Muscle of leg (tissue), 11 donors: ENCODE results near the gene UBE2QL1. TPM values are rescaled to one million over a fixed set of nuclear protein-coding genes. Genes with fewer than 3 reads are reported as not detected.

Source experiments
- DNase-seq: peaks from one replicate; pipeline ENCODE4 v3.0.0; 2013
- H3K27ac ChIP-seq: one replicate; pipeline ENCODE4 v1.5.1; 2013; ENCODE audit warnings: mild to moderate bottlenecking, low read length, control low read depth
- H3K27me3 ChIP-seq: one replicate; pipeline ENCODE4 v1.6.1; 2013; ENCODE audit warnings: low read length; ENCODE audit not compliant: control insufficient read depth, insufficient read depth
- H3K36me3 ChIP-seq: one replicate; pipeline ENCODE4 v1.6.1; 2013; ENCODE audit warnings: low read length; ENCODE audit not compliant: control insufficient read depth, insufficient read depth
- H3K4me1 ChIP-seq: one replicate; pipeline ENCODE4 v1.6.1; 2013; ENCODE audit warnings: low read length; ENCODE audit not compliant: control insufficient read depth, insufficient read depth
- H3K4me3 ChIP-seq: one replicate; pipeline ENCODE4 v1.5.1; 2013; ENCODE audit warnings: low read length, control low read depth
- H3K9me3 ChIP-seq: replicated peaks from 2 replicates; pipeline ENCODE4 v1.6.1; 2013; ENCODE audit warnings: low read depth, low read length; ENCODE audit not compliant: control insufficient read depth
- WGBS: methylation state at CpG from one replicate; pipeline ENCODE4 v1.1.5; 2013; ENCODE audit warnings: missing lambda C conversion rate; ENCODE audit not compliant: insufficient coverage; 5-methylcytosine and 5-hydroxymethylcytosine counted together
- polyA plus RNA-seq, 8 donors: library from polyadenylated mRNA; unstranded; fragments of 120-200 nt; gene quantifications; one replicate each; pipeline versions ENCODE4 v1.2.1 to v1.2.3, GENCODE V29; 2013; ENCODE audit warnings: inconsistent platforms in 1 of 8, low replicate concordance in 1 of 8; ENCODE audit not compliant: insufficient read length in 8 of 8, insufficient read depth in 1 of 8
- total RNA-seq: library from RNA; stranded (reverse); fragments of 120-200 nt; gene quantifications from one replicate; pipeline ENCODE4 v1.2.4, GENCODE V29; 2013

The UBE2QL1 gene
- total and polyA plus RNA-seq, 9 donors: 0.58 to 3.3 (median 1.8) TPM

DNA sequence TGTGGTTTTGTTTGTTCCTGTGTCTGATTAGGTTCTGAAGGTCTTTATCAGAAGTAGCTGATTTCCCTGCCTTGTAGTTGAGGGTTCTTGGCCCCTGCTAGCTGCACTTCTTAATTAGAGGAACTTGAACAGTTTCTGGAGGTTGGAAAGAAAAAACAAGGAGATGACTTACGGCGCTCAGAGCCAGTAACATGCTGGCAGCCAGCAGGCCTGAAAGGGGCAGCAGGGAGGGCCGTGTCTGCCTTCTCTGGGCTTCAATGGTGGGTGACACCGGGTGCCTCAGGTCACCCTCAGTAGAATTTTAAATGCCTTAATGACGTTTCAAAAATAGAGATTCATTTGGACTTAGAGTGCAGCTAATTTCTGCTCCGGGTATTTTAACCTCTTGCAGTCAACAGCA lies 15.8 kb downstream of the UBE2QL1 start:
- no peak overlapping the region for H3K27ac ChIP-seq
- no peak overlapping the region for H3K4me3 ChIP-seq
- H3K9me3 ChIP-seq: no peaks in the 10 kb centered on the region
- H3K36me3 ChIP-seq: no peaks in the 10 kb centered on the region
- peaks cover 10% of the 10 kb centered on the region for H3K27me3 ChIP-seq
- whole genome bisulfite sequencing: 81% methylated on average over 6 of the region's 6 CpGs
- no peak for DNase-seq
- no peaks in the 10 kb centered on the region for H3K4me1 ChIP-seq

DNA sequence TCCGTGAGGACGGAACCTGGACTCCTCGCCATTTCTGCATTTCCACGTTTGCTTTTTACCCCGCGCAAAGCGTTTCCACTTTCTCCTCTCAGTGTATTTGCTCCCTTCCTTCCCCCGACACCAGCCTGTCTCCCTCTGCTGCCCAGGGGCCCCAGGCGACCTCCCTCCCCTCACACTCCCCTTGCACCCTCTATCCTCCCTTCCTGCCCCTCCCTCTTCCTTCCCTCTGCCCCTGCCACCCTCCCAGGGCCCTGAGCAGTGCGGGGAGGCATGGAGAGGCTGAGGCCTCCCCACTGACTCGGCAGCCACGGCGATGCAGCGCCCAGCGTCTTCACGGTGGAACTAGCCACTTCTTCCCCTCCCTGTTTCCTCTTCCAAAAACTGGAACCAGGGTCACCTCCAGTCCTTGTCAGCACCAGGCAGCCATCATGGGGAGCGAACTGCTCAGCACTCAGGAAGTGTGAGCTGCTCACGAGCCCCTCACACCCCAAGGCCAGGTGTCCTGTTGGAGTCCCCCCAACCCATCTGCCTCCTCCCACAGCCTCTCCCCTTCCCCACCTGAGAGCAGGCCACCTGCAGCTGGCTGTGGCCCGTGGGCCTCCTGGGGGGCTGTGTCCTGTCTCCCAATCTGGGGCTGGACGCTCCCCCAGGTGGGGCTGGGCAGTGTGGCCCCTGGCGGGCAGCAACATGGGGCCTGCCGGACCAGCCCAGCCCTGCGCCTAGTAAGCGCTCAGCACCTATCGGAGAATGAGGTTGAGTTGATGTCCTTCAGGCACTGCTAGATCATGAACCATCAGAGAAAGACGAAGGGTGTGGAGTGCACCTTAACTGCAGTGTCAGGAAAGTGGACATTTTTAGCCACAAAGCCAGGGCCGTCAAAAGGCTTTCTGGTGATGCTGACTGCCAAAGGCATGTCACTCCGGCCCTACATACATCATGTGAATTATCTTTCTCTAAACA lies 17.5 kb downstream of the UBE2QL1 start:
- 71% methylated on average over 26 of the region's 28 CpGs for WGBS
- Histone ChIP-seq H3K9me3 (peaks cover under 1% of the 10 kb centered on the region), H3K4me3 (no peak overlapping the region), H3K27me3 (peaks cover 10% of the 10 kb centered on the region), H3K27ac (no peak overlapping the region), H3K36me3 (no peaks in the 10 kb centered on the region), H3K4me1 (no peaks in the 10 kb centered on the region)
- no peak for DNase-seq

DNA sequence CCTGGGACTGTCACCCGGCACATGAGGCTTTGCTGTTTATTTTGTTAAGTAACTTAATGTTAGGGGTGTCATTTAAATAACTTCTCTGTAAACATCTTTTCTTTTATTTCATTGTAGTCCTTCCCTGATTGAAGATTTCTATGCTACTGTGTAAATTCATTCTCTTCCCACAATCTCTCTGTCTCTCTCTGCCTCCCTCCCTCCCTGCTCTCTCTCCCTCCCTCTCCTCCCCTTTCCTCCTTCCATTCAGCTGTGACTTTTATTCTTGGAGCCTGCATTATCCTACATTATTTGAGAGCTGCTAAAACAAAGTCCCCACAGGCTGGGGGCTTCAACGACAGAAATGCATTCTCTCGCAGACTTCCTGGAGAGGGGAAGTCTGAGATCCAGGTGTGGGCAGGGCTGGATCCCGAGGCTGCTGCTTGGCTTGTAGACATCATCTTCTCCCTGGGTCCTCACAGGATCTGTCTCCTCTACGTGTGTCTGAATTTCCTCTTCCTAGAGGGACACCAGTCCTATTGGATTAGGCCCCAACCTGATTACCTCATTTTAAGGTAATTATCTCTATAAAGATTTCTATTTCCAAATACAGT lies 18.4 kb downstream of the UBE2QL1 start:
- Histone ChIP-seq H3K36me3 (no peaks in the 10 kb centered on the region), H3K27me3 (peaks cover 12% of the 10 kb centered on the region), H3K9me3 (peaks cover 4% of the 10 kb centered on the region), H3K4me3 (no peak overlapping the region), H3K27ac (no peak overlapping the region), H3K4me1 (no peaks in the 10 kb centered on the region)
- 40% methylated on average over 1 of the region's 5 CpGs for WGBS
- DNase-seq: no peak

DNA sequence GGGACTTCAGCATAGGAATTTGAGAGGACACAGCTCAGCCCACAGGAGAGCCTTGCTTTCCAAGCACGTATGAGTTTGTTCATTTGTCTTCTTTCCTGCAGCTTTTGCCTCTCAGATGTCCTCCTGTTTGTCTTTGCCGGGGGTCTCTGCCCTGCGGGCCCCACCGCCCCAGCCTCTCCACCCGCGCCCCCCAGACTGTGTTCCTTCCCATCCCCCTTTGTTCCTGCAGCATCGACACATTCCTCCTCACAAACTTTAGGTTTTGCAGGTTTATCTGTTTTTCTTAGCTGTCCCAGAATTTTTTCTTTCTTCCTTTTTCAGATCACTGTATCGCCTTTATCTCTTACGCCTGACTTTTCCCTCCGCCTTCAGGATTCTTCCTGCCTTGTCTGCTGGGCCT lies 18.9 kb downstream of the UBE2QL1 start:
- Histone ChIP-seq H3K9me3 (peaks cover 4% of the 10 kb centered on the region), H3K4me1 (no peaks in the 10 kb centered on the region), H3K27ac (no peak overlapping the region), H3K4me3 (no peak overlapping the region), H3K27me3 (peaks cover 12% of the 10 kb centered on the region), H3K36me3 (no peaks in the 10 kb centered on the region)
- no peak for DNase-seq
- WGBS: 58% methylated on average over 10 of the region's 10 CpGs

DNA sequence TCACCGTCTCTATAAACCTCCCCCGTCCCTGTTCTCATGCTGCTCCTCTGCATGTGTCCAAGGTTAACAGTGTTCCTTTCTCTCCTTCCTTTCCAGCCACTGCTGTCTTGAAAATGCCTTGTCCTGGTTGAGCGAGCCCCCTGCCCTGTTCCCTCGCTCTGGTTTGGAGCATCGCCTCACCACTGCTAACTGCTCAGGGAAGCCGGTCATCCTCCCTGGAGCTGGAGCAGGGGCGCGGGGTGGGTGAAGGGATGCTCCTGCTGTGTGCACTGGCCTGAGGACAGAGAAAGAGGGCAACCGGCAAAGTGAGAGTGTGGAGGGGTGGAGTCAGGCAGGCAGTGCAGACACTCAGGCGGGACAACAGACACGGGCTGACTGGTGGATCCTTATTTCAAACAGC lies 19.4 kb downstream of the UBE2QL1 start:
- DNase-seq: no peak
- Histone ChIP-seq H3K27ac (no peak overlapping the region), H3K36me3 (no peaks in the 10 kb centered on the region), H3K4me3 (no peak overlapping the region), H3K9me3 (peaks cover 4% of the 10 kb centered on the region), H3K4me1 (no peaks in the 10 kb centered on the region), H3K27me3 (peaks cover 12% of the 10 kb centered on the region)
- 16% methylated on average over 9 of the region's 11 CpGs for WGBS

DNA sequence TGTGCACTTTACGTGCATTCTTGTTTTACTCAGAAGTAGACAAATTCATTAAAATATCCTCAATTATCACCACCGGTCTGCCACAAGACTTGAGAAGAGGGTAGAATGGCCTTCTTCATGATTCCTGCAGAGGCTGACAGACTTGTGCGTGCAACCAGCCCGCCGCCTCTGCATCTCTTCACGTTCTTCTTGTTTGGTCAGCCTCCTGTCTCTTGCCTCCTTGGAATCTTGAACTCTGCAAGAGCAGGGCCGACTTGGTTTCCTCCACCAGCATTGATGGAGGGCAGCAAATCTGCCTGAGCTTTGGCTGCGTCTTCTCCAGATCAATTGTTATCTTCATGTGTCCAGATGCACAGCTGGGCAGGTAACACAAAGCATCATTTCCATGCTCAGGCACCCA lies 20.2 kb downstream of the UBE2QL1 start:
- Histone ChIP-seq H3K4me1 (no peaks in the 10 kb centered on the region), H3K4me3 (no peak overlapping the region), H3K27ac (no peak overlapping the region), H3K9me3 (peaks cover 4% of the 10 kb centered on the region), H3K27me3 (peaks cover 12% of the 10 kb centered on the region), H3K36me3 (no peaks in the 10 kb centered on the region)
- no peak for DNase-seq
- 83% methylated on average over 6 of the region's 8 CpGs for WGBS

DNA sequence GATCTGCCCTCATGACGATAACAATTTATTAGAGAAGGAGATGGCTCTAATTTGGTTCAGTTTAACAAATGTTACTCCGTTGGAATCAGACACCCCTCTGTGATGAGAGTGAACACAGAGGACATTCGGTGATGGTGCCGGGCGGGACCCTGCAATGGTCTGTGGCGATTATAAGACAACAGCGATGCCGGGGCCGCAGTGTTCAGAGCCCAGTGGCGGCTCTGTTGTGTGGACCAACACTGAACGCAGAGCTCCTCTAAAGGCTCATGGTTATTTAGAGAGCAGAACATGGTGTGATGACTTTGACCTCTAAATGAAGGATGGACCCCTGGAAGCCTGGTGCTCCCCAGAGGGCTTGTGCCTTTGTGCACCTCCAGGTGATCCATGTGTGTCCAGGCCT lies 21.2 kb downstream of the UBE2QL1 start:
- 85% methylated on average over 10 of the region's 11 CpGs for WGBS
- Histone ChIP-seq H3K4me1 (no peaks in the 10 kb centered on the region), H3K36me3 (no peaks in the 10 kb centered on the region), H3K27ac (no peak overlapping the region), H3K4me3 (no peak overlapping the region), H3K9me3 (peaks cover 4% of the 10 kb centered on the region), H3K27me3 (peaks cover 14% of the 10 kb centered on the region)
- DNase-seq: no peak

DNA sequence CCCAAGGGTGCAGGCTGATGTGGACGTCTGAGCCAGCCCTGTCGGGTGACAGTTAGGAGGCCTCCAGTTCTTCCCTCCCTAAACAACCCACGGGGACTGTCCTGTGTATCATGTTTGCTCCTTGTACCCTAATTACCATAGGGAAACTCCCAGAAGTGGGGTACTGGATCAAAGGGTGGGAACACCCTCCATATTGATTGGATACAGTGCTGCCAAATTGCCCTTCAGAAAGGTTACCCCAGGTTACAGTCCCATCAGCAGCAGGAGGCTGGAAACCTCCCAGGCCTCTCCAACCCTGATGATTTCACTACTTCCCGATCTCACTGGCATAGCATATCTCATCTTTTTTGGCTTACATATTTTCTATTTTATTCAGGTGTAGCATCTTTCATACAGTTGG lies 22.0 kb downstream of the UBE2QL1 start:
- no CpG with 5 or more reads among the region's 4 CpGs for WGBS
- H3K9me3 ChIP-seq: peaks cover 4% of the 10 kb centered on the region
- H3K36me3 ChIP-seq: no peaks in the 10 kb centered on the region
- no peak for DNase-seq
- H3K4me3 ChIP-seq: no peak overlapping the region
- no peak overlapping the region for H3K27ac ChIP-seq
- H3K4me1 ChIP-seq: no peaks in the 10 kb centered on the region
- peaks cover 14% of the 10 kb centered on the region for H3K27me3 ChIP-seq

DNA sequence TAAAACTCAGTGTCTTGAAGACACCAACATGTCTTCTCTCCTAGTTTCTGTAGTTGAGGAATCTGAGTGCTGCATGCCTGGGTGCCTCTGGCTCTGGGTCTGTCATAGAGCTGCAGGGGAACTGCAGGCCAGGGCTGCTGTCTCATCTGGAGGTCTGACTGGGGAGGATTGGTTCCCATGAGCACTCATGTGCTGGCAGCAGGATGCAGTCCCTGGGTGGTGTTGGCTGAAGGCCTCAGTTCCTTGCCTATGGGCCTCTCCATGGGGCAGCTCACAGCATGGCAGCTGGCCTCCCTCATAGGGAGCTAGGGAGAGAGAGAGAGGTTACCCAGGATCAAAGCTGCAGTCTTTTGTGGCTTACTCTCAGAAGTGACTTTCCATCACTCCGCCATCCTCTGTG lies 22.6 kb downstream of the UBE2QL1 start:
- no peak for DNase-seq
- Histone ChIP-seq H3K36me3 (no peaks in the 10 kb centered on the region), H3K27ac (no peak overlapping the region), H3K4me3 (no peak overlapping the region), H3K4me1 (no peaks in the 10 kb centered on the region), H3K27me3 (peaks cover 13% of the 10 kb centered on the region), H3K9me3 (peaks cover 4% of the 10 kb centered on the region)
- no CpG with 5 or more reads among the region's 1 CpG for WGBS

DNA sequence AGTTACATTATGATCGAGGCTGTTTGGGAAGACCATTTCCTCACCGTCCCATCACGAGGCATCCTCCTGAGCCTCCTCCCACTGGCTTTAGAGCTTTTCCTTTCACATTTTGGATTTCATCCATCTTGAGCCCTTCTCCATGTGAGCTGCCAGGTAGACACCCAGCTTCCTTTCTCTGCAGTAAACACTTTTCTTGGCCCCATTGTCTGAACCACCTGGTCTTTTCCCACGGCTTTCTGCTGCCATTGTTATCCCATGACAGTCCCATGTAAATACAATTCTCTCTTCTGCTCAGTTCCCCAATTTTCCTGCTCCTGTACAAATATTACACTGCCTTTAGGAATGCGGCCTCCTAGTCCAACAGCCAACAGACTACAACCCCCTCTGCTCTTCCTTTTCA lies 24.1 kb downstream of the UBE2QL1 start:
- no peak for DNase-seq
- Histone ChIP-seq H3K4me3 (no peak overlapping the region), H3K9me3 (peaks cover 4% of the 10 kb centered on the region), H3K27ac (no peak overlapping the region), H3K4me1 (no peaks in the 10 kb centered on the region), H3K27me3 (peaks cover 10% of the 10 kb centered on the region), H3K36me3 (no peaks in the 10 kb centered on the region)
- WGBS: 45% methylated on average over 4 of the region's 5 CpGs
